ENCODE results near the gene CLCNKB. TPM values are rescaled to one million over a fixed set of nuclear protein-coding genes. Genes with fewer than 3 reads are reported as not detected.
"Not testable (repeated sequence)": the region's sequence is repeated elsewhere in the genome, so short reads cannot be mapped to it uniquely, and the experiment has no call there.

The CLCNKB gene
- total RNA-seq, 1 donor from 2014 or later = 0.57 TPM

DNA sequence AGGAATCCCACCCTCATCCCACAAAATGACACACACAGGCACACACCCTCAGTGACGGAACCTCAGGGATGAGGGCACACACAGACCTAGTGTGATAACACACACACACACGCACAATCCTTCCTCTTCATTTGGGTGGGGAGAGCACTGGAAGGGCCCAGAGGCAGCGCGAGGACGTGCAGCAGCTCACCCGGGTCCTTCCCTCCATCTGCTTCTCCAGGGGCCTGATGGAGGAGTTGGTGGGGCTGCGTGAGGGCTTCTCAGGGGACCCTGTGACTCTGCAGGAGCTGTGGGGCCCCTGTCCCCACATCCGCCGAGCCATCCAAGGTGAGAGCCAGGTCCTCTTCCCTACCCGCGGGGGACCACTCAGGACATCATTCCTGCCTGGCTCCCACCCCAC is 21.2 kb upstream of the CLCNKB start:
- Mint-ChIP-seq H3K9me3 (ENCODE audit: low read depth) (no peaks in the 10 kb centered on the region), H3K4me1 (ENCODE audit: low read depth) (peaks cover 30% of the 10 kb centered on the region), H3K36me3 (ENCODE audit: low read depth) (no peaks in the 10 kb centered on the region), H3K4me3 (ENCODE audit: unreplicated experiment) (no peak overlapping the region), H3K27me3 (ENCODE audit: low read depth) (no peaks in the 10 kb centered on the region), H3K27ac (ENCODE audit: unreplicated experiment) (no peak overlapping the region)
- no peak for DNase-seq (ENCODE audit: low spot score)
- no peak for TF ChIP-seq CTCF (IDR thresholded peaks at IDR 0.05)

GRCh38 chr1:16023050-16023653 is 20.4 kb upstream of the CLCNKB start:
- H3K9me3 Mint-ChIP-seq (ENCODE audit: low read depth) = no peaks in the 10 kb centered on the region

DNA sequence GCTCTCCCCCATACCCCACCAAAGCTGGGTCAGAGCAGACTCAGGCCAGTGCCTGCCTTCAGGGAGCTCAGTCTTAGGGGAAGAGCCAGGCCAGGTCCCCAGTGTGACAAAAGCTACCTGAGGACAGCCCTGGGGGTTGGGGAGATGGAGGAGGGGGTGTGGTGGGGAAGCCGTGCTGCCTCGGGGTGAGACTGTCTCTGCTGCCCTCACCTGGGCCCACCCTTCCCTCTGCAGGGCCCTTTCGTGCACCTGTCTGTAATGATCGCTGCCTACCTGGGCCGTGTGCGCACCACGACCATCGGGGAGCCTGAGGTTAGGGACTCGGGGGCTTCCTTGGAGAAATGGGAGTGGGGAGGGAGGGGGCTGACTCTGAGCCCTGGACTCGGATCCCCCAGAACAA is 17.3 kb upstream of the CLCNKB start:
- not testable (repeated sequence) for H3K27ac Mint-ChIP-seq (ENCODE audit: unreplicated experiment); H3K4me1 Mint-ChIP-seq (ENCODE audit: low read depth); H3K27me3 Mint-ChIP-seq (ENCODE audit: low read depth); H3K9me3 Mint-ChIP-seq (ENCODE audit: low read depth); H3K4me3 Mint-ChIP-seq (ENCODE audit: unreplicated experiment); H3K36me3 Mint-ChIP-seq (ENCODE audit: low read depth); DNase-seq (ENCODE audit: low spot score)

More at GRCh38 chr1:16023050-16023653, 20.4 kb upstream of the CLCNKB start:
- DNase-seq (ENCODE audit: low spot score) = no peak
- Mint-ChIP-seq H3K27ac (ENCODE audit: unreplicated experiment) (no peak overlapping the region), H3K4me3 (ENCODE audit: unreplicated experiment) (no peak overlapping the region), H3K36me3 (ENCODE audit: low read depth) (no peaks in the 10 kb centered on the region), H3K4me1 (ENCODE audit: low read depth) (peaks cover 22% of the 10 kb centered on the region), H3K27me3 (ENCODE audit: low read depth) (no peaks in the 10 kb centered on the region)
- no peak for TF ChIP-seq CTCF (IDR thresholded peaks at IDR 0.05)

- no peak overlapping the region for H3K27ac Mint-ChIP-seq (ENCODE audit: unreplicated experiment)
- H3K27me3 Mint-ChIP-seq (ENCODE audit: low read depth) = peaks cover 4% of the 10 kb centered on the region
- TF ChIP-seq CTCF (IDR thresholded peaks at IDR 0.05) = peak; percentile 31
- no peak for DNase-seq (ENCODE audit: low spot score)
- H3K4me1 Mint-ChIP-seq (ENCODE audit: low read depth) = no peaks in the 10 kb centered on the region
- no peaks in the 10 kb centered on the region for H3K36me3 Mint-ChIP-seq (ENCODE audit: low read depth)
- H3K9me3 Mint-ChIP-seq (ENCODE audit: low read depth) = no peaks in the 10 kb centered on the region
- no peak overlapping the region for H3K4me3 Mint-ChIP-seq (ENCODE audit: unreplicated experiment)
These were observed 16.7 kb upstream of the CLCNKB start for GRCh38 chr1:16026723-16027484.

DNA sequence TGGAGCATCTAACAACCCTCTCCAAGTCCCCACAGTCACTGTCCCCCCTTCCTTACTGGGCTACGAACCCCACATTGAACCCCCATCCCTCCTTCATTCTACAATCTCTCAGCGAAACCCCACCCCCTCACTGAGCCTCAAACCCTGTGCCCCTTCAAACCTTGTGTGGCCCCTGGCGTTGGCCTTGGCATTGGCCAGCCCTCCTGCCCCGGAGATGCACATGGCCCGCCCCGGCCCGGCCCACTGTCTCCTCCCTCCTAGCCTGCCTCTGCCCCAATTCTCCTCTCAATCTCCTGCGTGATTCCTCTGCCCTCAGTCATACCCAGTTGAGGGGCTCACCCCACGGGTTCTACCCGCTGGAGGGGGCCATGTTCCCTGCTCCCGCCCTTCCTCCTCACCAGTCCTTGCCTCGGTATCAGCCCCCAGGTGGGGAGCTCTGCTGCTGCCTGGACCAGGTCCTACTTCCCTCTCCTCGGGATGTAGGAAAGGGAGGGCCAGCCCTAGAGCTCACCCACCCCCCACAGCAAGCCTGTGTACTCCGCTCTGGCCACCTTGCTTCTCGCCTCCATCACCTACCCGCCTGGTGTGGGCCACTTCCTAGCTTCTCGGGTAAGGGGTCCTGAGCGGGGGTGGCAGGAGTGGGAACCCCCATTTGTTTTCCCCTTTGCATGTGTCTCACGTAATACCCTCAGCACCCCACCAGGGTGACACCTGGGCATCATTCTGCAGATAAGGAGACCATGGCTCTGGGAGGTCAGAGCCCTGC is 15.2 kb upstream of the CLCNKB start:
- Mint-ChIP-seq H3K27ac (ENCODE audit: unreplicated experiment) (no peak overlapping the region), H3K4me3 (ENCODE audit: unreplicated experiment) (no peak overlapping the region), H3K36me3 (ENCODE audit: low read depth) (no peaks in the 10 kb centered on the region), H3K9me3 (ENCODE audit: low read depth) (no peaks in the 10 kb centered on the region), H3K27me3 (ENCODE audit: low read depth) (peaks cover 4% of the 10 kb centered on the region), H3K4me1 (ENCODE audit: low read depth) (peaks cover 7% of the 10 kb centered on the region)
- TF ChIP-seq CTCF (IDR thresholded peaks at IDR 0.05) = no peak
- no peak for DNase-seq (ENCODE audit: low spot score)

DNA sequence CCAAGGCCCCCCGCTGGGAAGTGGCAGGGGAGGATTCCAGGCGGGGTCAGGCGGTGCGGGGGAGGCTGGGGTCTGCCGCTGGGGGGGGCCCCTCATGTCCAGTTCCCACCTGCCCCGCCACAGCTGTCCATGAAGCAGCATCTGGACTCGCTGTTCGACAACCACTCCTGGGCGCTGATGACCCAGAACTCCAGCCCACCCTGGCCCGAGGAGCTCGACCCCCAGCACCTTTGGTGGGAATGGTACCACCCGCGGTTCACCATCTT is 14.6 kb upstream of the CLCNKB start:
- not testable (repeated sequence) for DNase-seq (ENCODE audit: low spot score); H3K4me3 Mint-ChIP-seq (ENCODE audit: unreplicated experiment); H3K27me3 Mint-ChIP-seq (ENCODE audit: low read depth); H3K9me3 Mint-ChIP-seq (ENCODE audit: low read depth); H3K36me3 Mint-ChIP-seq (ENCODE audit: low read depth); H3K27ac Mint-ChIP-seq (ENCODE audit: unreplicated experiment); H3K4me1 Mint-ChIP-seq (ENCODE audit: low read depth)

Measured in chondrocyte (in vitro differentiated cells).